GM19099 (cell line): Measurements from ENCODE around the gene PIBF1.

ENCODE experiments used
- POLR2A ChIP-seq: IDR thresholded peaks from 3 replicates; pipeline ENCODE4 v1.6.1; 2011; ENCODE audit warnings: low read depth; ENCODE audit not compliant: insufficient read length; ENCODE audit errors: extremely low read depth

Gene PIBF1

DNA sequence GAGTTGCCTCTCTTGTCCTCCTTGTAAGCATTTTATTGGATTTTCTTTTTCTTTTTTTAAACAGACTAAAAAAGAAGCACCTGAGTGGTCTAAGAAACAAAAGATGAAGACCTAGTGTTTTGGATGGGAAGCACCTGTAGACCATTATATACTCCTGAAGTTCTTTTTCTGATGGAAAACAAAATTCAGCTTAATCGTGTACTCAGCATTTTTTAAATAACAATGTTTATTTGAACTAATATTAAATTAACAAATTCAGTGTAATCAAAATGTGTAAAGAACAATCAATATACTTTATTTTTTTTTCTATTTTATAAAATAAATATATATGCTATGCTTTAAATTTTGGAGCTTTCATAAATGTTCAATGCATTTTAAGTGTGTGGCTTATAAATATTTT is 233.9 kb downstream of the PIBF1 start:
- no peak for TF ChIP-seq POLR2A

DNA sequence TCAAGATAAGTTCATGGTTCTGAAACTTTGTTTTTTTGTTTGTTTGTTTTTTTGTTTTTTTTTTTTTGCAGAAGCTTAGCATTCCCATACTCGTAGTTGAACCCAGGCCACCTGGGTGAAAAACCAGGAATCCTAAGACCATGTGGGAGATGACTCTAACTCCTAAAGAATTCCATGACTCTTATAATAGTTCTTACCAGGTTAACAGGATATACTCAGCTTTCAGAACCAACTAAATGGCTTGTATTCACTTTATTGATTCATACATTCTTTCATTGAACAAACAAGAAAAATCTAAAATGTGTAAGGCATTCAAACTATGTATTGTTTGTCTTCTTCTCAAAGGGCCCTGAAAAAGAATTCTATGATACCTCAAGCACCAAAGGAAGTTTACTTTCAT is 236.4 kb downstream of the PIBF1 start:
- TF ChIP-seq POLR2A, result no peak

DNA sequence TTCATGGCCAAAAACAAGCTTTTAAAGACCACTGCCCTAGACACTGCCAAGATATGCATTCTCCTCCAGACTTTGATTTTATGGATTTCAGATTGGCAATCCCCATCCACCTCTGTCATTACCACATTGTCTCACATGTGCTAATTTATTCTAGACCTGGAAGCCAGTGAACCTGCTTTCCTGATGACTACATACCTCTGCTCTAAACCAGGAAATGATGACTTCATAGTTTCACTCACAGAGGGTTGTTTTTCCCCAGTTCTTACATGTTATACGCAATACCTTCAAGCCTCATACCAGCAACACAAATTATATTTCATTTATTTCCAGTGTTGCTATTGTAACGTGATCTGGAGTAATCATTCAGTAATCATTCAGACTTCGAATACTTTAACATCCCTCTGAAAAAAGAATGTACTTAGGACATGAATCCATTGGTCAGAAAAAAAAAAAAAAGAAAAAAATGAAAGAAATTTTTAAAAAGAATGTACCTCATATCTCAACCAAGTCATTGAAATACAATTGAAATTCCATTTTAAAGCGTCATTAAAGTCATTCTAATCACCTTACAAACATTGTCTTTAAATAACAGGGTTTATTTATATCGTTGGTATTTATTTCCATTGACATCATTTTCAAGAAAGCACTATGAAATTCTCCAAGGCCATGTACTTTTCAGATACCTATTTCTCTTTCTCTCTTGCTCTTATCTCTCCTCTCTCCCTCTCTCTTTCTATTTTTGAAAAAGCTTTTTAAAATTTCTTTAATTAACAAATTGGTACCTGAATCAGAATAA is 243.5 kb downstream of the PIBF1 start:
- no peak for TF ChIP-seq POLR2A

DNA sequence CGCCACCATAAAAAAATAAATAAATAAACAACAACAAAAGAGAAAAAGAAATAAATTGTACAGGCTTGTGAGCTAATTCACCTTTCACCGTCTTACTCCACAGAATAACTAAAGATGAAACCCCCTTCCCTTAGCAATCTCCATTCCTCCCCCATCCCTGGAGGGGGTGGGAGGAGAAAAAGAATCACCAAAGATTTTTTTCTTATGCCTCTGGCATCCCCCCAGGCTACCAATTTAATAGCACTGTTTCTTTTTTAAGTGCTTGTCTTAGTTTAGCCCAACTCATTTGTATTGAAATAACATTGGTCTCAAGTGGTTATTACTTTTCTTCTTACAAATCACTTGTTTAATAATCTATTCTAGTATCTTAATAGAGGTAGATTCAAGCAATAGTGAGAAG is 253.0 kb downstream of the PIBF1 start:
- TF ChIP-seq POLR2A, result no peak

DNA sequence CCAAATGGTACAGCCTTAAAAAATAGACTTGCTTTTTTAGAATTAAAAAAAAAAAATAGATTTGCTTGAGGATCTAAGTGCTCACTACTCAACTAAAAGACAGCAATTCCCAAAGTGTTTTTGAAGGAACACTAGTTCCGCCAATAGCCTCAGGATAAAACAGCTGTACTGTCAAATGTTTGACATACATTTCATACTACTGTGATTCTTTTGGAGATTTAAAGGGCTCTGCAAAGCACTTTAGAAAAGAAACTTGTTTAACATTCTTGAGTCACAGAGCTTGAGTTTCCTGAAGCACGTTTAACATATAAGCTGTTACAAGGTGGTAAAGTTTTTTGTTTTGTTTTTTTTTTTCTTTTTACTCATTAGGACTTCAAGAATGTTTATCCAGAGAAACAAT is 253.7 kb downstream of the PIBF1 start:
- TF ChIP-seq POLR2A, result no peak

DNA sequence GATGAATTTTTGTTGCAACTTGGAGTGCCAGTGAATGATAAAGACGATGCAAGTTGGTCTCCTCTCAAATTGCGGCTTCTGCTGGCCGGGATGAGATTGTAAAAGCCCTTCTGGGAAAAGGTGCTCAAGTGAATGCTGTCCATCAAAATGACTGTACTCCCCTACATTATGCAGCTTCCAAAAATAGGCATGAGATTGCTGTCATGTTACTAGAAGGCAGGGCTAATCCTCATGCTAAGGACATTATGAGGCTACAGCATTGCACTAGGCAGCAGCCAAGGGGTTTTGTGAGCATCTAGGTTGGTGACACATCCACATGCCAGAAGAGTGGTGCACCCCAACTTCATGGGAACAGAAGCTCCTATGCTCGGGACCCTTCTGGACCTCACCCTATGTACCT is 254.6 kb downstream of the PIBF1 start:
- TF ChIP-seq POLR2A, result no peak

DNA sequence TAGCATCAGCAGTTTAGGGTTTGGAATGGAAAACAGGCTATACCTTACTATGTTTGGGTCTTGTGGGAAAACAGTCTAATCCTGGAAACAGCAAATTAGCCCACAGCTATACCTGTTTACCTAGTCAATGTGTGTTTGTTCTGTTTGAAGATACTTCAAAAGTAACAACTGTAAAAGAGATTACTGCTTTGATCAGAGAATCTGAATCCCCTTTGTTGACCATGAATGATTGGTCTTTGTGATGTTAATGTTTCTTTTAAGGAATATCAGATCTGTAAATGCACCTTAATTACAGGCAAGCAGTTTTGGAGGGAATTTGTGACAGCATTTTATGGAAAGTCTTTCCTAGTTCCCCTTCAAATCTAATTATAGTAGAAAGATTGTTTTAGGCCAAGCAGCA is 256.1 kb downstream of the PIBF1 start:
- TF ChIP-seq POLR2A, result no peak

DNA sequence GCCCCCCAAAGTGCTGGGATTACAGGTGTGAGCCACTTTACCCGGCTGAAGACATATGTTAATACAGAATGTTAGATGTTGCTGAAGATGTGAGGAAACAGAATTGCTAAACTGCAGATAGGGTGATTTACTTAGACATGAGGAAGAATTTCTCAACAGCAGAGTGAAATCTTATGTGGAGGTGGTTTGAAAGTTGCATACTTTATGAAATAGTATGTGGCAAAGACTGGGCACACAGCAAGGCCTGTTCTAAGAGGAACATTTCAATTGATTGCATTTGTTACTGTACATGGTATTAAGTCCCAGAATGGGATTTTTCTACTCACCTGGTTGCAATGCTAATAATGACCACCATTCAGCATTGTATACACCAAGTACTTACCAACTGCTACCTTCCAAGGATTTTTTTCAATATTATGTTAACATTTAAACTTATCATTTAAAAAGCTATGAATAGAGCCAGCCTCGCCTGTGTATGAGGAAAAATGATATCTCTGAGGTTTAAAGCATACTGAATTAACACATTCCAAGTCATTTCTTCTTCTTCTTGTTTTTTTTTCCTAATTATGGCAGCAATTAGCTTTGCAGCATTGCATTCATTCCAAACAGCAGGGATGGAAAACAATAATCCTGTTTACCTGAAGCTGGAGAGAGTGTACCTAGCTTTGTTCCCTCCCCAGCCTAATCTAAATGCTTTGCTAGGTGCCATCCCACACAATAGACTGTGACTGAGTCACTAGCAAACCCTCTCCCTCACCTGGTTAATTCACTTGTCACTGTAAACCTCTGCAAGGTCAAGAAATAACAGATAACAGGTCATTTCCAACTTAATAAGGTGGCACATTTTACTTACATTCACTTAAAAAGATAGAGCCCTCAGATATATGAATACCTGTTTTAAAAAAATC is 257.5 kb downstream of the PIBF1 start:
- no peak for TF ChIP-seq POLR2A

DNA sequence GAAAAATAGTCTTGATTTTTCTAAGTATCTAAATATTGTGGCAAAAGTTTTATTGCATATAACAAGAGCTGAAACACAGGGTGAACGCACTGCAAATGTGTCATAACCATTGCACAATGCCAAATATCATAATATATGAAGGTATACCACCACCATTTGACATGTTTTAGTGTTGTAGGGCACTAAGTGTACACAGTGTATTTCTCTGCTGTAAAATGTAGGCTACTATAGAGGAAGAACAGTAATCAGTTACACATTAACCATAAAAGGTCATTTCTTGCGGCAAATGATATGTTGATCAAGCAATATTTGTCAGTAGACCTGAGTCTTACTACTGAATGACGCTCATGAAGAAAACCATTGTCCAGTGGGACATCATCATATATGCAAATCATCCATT is 258.6 kb downstream of the PIBF1 start:
- TF ChIP-seq POLR2A, result no peak

DNA sequence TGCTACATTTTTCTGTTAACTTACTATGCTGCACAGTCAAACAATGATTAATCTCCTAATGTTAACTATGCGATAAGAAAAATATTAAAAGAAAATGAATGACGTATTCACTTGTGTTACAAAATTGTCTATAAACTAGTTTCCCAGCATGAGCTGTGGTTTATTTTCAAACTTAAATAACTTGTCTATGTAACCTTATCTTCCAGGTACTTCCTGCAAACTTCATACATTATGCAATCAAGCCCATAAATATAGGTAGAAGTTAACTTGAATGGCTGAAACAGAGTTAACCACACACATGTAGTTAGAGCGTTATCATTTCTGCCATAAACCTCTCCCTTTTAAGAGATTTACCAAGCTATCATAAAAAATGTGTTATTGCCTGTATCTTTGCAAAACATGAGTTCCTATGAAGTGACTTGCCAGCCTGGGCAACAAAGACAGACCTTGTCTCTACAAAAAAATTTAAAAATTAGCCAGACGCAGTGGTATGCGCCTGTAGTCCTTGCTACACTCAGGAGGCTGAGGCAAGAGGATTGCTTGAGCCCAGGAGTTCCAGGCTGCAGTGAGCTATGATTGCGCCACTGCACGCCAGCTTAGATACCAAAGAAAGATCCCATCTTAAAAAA is 259.1 kb downstream of the PIBF1 start:
- no peak for TF ChIP-seq POLR2A

DNA sequence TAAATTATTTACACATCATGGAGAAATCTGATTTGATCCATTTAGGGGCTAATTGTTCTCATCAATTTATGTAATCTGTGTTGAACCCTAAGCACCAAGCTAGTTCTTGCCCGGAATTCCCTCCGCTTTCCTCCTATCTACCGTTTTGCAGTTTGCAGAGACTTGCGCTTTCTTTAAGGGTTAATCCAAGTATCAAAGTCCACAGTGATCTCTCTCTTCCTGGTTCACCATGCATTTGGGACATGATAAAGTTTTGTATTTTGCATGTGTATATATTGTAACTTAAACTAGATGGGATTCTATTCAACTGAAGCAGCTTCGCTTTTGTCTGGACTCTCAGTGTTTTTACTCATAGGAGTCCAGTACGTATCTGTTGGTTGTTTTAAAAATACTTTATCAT is 263.1 kb downstream of the PIBF1 start:
- TF ChIP-seq POLR2A, result no peak

DNA sequence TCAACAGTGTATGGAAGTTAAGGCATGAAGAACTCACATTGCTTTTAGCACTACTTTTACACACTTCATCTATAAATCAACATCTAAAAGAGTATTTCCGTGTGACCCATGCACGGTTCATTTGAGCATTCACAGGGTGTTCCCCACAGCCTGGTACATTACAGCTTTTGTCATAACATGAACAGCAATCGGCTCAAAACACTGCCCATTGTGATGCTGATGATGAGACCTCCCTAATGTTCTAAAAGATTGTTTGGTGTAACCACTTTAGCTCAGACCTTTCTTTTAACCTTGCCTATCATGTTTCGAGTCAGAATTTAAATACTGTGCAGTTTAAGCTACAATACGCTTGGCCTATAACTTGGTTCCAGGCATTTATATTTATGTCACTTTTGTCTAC is 272.8 kb downstream of the PIBF1 start:
- TF ChIP-seq POLR2A, result no peak

DNA sequence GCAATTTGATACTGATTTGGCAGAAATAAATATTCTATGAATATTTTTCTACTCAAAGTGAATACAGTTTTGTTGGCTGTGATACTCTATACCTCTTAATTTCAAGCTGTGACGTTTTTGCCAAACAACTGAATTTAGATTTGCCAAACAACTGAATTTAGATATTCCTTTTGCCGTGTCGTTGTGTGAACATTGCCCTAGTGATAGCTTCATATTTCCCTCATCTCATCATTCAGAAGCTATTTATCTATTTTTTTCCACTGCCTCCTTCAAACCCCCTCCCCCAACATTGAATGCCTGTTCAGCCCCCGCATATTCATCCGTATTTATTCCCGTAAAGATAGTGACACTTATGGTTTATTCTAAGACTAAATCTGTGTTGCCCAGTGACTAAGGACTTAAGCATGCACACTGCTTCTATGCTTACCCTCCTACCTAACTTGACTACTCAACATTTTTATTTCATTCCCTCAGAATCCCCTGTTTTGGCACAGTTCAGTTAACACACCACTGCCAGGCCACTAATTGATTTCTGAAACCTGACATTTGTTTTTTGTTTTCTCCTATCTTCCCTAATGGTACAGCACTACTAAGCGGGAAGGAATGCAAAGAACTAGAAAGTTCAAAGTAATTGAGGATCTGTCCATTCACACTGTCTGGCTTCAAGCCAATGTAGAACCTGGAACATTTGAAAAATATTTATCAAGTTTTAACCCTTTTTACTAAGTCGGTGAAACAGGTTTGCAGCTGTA is 274.1 kb downstream of the PIBF1 start:
- TF ChIP-seq POLR2A, result no peak

DNA sequence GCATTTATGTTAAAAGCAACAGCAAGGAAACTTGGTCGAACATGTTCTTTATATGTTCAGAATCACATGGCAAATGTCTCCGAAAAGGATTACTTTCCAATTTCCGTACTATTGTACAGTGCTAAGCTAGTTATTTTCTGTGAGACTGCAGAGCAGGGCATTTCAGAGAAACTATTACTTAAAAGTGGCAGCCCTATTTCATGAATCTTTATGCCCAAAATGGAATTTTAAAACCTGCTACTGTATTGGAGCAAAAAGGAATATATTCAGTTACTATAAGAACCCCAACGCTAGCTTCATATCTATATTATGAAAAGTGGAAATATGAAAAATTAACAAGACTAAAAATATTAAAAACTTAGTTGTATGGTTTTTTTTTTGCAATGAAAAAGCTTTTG is 274.6 kb downstream of the PIBF1 start:
- no peak for TF ChIP-seq POLR2A
